Measurements from ENCODE around the gene PTCD3.
A peak's percentile ranks its signal among the peaks of the same experiment; 100 is the strongest.

The PTCD3 gene

DNA sequence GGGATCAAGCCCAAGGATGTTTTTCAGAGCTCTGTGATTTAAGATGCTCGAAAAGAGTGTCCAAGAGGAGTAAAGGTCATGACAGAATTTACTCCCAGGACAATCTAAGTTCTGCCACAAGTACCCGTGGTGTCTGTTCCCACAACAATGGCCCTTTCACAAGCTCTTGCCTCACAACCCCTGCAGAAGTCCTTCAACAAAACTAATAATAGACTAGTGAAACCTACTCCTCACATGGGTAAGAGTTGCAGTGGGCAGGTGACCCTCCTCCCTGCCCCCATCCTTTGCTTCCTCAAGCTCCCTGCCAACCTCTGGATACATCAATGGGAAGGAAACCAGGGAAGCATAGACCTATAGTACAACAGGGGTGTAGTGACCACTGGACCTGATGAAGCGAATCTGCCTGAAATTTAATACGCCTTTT is 34.9 kb downstream of the PTCD3 start:
- TF ChIP-seq SIN3A (IDR thresholded peaks at IDR 0.05; ENCODE audit: borderline replicate concordance, insufficient read depth, low read length) (no peak), TAF1 (IDR thresholded peaks at IDR 0.05; ENCODE audit: borderline replicate concordance, insufficient read depth, low read length) (no peak), POLR2AphosphoS5 (IDR thresholded peaks at IDR 0.05; ENCODE audit: low read depth, low read length) (peak; percentile 64), FOXP2 (optimal IDR thresholded peaks at IDR 0.05; ENCODE audit: borderline replicate concordance, extremely low read depth, extremely low read length, insufficient read depth) (no peak)
- TF ChIP-seq, protein P1, sequence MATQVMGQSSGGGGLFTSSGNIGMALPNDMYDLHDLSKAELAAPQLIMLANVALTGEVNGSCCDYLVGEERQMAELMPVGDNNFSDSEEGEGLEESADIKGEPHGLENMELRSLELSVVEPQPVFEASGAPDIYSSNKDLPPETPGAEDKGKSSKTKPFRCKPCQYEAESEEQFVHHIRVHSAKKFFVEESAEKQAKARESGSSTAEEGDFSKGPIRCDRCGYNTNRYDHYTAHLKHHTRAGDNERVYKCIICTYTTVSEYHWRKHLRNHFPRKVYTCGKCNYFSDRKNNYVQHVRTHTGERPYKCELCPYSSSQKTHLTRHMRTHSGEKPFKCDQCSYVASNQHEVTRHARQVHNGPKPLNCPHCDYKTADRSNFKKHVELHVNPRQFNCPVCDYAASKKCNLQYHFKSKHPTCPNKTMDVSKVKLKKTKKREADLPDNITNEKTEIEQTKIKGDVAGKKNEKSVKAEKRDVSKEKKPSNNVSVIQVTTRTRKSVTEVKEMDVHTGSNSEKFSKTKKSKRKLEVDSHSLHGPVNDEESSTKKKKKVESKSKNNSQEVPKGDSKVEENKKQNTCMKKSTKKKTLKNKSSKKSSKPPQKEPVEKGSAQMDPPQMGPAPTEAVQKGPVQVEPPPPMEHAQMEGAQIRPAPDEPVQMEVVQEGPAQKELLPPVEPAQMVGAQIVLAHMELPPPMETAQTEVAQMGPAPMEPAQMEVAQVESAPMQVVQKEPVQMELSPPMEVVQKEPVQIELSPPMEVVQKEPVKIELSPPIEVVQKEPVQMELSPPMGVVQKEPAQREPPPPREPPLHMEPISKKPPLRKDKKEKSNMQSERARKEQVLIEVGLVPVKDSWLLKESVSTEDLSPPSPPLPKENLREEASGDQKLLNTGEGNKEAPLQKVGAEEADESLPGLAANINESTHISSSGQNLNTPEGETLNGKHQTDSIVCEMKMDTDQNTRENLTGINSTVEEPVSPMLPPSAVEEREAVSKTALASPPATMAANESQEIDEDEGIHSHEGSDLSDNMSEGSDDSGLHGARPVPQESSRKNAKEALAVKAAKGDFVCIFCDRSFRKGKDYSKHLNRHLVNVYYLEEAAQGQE (IDR thresholded peaks at IDR 0.05; ENCODE audit: insufficient read depth in 1 of 2, low read depth in 2 of 2, low read length in 2 of 2), result no peak

DNA sequence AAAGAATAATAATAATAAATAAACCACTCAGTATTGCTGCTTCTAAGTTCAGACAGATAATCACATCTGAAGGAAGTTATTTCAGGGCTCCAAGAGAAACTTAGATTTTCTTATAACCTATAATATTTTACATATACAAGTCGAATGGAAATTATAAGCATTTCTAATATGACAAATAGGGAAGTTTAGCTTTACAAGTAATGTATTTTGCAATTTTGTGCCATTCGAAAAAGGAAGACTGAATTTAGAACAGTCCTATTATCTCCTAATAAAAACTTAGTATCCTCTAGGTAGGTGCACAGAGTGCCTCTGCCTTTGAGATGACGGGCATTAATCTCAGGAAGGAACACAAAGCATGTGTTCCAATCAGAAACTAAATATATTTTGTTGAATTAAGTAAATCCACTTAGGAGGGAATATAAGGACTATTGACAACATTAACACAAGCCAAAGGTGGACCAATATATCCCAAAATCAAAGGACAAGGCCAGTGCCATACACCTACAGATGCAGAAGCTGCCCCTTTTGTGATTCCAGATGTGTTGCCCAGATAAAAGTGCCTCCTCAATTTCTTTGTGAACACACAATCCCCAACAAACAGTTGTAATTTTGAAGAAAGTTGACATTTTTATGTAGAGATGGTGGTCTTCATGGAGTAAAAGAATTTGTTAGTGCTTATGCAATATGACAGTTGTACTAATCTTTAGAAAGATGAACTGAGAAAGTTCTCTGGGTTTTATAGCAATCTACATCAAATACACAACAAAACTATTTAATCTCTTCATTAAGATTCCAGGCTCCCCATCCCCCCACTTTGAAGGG is 36.6 kb downstream of the PTCD3 start:
- no peak for TF ChIP-seq SIN3A (IDR thresholded peaks at IDR 0.05; ENCODE audit: borderline replicate concordance, insufficient read depth, low read length)
- TF ChIP-seq FOXP2 (optimal IDR thresholded peaks at IDR 0.05; ENCODE audit: borderline replicate concordance, extremely low read depth, extremely low read length, insufficient read depth), result no peak
- TF ChIP-seq, protein P1 (IDR thresholded peaks at IDR 0.05; ENCODE audit: insufficient read depth in 1 of 2, low read depth in 2 of 2, low read length in 2 of 2), result no peak
- peak; percentile 42; the same call in 1 of the 2 replicates for TF ChIP-seq POLR2AphosphoS5 (IDR thresholded peaks at IDR 0.05; ENCODE audit: low read depth, low read length)
- no peak for TF ChIP-seq TAF1 (IDR thresholded peaks at IDR 0.05; ENCODE audit: borderline replicate concordance, insufficient read depth, low read length)

GRCh38 chr2:86143307-86143706 is 37.3 kb downstream of the PTCD3 start:
- no peak for TF ChIP-seq TAF1 (IDR thresholded peaks at IDR 0.05; ENCODE audit: borderline replicate concordance, insufficient read depth, low read length)
- no peak; the same call in 1 of the 2 replicates for TF ChIP-seq POLR2AphosphoS5 (IDR thresholded peaks at IDR 0.05; ENCODE audit: low read depth, low read length)
- TF ChIP-seq FOXP2 (optimal IDR thresholded peaks at IDR 0.05; ENCODE audit: borderline replicate concordance, extremely low read depth, extremely low read length, insufficient read depth), result no peak
- no peak for TF ChIP-seq SIN3A (IDR thresholded peaks at IDR 0.05; ENCODE audit: borderline replicate concordance, insufficient read depth, low read length)
- TF ChIP-seq, protein P1 (IDR thresholded peaks at IDR 0.05; ENCODE audit: insufficient read depth in 1 of 2, low read depth in 2 of 2, low read length in 2 of 2), result no peak

DNA sequence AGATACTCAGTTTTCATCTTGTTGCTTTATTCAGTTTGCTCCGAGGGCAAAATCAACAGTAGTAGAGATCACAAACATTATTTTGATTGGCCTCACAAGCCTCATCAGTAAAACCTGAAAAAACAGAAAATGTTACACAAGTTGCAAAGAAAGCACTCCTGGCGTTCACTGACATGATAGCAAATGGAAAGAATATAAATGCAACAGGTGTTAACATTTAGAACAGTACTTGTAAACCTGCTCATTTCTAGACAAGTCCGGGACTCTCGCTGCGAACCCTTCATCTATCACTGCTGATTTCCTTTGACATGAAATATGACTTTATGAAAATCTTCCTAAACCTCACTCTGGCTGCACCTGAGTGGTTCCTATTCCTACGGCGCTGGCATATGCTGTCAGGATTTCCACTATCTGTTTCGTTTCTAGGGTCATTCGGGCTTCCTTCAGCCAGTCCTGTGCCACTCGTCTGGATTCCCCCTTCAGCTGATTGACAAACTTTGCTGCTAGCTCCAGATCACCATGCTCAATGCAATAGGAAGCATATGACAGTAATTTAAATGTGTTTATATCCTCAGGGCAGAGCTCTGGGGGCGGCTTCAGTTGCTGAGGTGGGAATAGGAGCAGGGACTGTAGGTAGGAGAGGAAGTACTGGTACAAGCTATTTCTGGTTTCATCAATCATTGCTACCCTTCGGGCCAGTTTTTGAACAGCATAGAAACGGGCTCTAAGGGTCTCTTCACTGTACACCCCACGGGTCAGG is 38.1 kb downstream of the PTCD3 start:
- 0 out of 2 replicates have a peak, but pooled peaks have one; percentile 34 for TF ChIP-seq POLR2AphosphoS5 (IDR thresholded peaks at IDR 0.05; ENCODE audit: low read depth, low read length)
- TF ChIP-seq SIN3A (IDR thresholded peaks at IDR 0.05; ENCODE audit: borderline replicate concordance, insufficient read depth, low read length), result no peak
- TF ChIP-seq FOXP2 (optimal IDR thresholded peaks at IDR 0.05; ENCODE audit: borderline replicate concordance, extremely low read depth, extremely low read length, insufficient read depth), result no peak
- TF ChIP-seq, protein P1 (IDR thresholded peaks at IDR 0.05; ENCODE audit: insufficient read depth in 1 of 2, low read depth in 2 of 2, low read length in 2 of 2), result no peak
- TF ChIP-seq TAF1 (IDR thresholded peaks at IDR 0.05; ENCODE audit: borderline replicate concordance, insufficient read depth, low read length), result no peak
